GM13976 (cell line): ENCODE results near the gene OCRL.

ENCODE experiments used
- DNase-seq: peaks from one replicate; pipeline ENCODE4 v3.0.0; 2012; ENCODE audit warnings: low spot score
- CTCF ChIP-seq: IDR thresholded peaks from 2 replicates; pipeline ENCODE4 v1.5.1; 2012; ENCODE audit warnings: borderline replicate concordance, mild to moderate bottlenecking; ENCODE audit not compliant: insufficient read depth; ENCODE audit errors: extremely low read depth, missing control alignments, control extremely low read depth
- in situ Hi-C: fragments of 300-500 bp; cut with MboI; formaldehyde crosslinking; loops from one replicate; pipeline ENCODE4 v1.12.0; 2022; ENCODE audit warnings: low sequenced_read_pairs, mixed read lengths, inconsistent platforms; ENCODE audit not compliant: unreplicated experiment

Gene OCRL

DNA sequence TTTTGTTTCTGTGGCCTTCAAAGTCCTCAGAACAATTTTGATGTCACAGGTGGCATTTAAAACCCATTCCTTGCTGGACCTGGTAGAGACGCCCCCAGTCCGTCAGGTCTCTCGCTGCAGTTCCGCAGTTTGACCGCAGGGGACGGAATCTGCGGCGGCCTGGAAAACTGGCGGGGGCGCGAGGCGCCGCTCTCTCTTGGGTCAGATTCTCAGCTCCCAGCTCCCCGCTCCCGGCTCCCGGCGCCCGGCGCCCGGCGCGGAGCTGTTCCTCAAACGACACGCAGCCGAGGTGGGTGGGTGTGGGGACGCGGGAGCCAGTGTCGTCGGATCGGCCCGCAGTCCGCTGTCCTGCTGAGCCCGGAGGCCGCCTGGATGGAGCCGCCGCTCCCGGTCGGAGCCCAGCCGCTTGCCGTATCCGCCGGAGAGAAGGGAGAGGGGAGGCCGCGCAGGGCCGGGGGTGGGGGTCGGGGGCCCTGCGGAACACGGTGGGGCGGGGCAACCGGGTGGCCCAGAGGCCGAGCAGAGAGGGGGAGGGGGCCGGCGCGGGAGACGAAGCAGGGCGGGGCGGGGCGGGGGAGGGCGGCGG, at the start of gene OCRL:
Gene OCRL, plus strand, starts transcription at position 192 of the 586 bp plus-strand sequence. Its CDS starts 181 bp downstream, at position 373.
- in situ Hi-C loops = no loop called here
- DNase-seq = peak; percentile 77
- peak; percentile 63 for TF ChIP-seq CTCF

GRCh38 chrX:129490330-129490729, 49.7 kb upstream of the OCRL start:
- in situ Hi-C loops = no loop called here
- TF ChIP-seq CTCF = no peak
- DNase-seq = no peak

DNA sequence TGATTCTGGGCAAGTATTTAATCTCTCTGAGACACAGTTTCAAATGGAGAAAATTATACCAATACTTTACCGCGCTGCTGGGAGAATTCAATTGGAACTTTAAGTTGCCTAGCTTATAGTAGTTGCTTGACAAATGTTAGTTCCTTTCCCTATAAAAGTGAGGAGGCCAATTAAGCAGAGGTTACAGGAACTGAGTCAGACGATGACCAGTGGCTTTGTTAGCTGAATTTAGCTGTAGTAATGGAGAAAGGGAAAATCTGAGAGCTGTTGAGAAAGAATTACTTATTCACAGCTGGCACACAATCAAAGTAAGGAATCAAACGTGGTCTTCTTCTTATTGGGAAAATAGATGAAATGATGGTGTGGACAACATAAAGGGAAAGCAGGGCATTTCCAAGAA, 46.4 kb upstream of the OCRL start:
- DNase-seq = no peak
- in situ Hi-C loops = no loop called here
- no peak for TF ChIP-seq CTCF

- TF ChIP-seq CTCF = no peak
- in situ Hi-C loops = no loop called here
- no peak for DNase-seq
These were observed 45.2 kb upstream of the OCRL start for GRCh38 chrX:129494887-129495286.

GRCh38 chrX:129495900-129496299, 44.2 kb upstream of the OCRL start:
- in situ Hi-C loops = no loop called here
- no peak for TF ChIP-seq CTCF

DNA sequence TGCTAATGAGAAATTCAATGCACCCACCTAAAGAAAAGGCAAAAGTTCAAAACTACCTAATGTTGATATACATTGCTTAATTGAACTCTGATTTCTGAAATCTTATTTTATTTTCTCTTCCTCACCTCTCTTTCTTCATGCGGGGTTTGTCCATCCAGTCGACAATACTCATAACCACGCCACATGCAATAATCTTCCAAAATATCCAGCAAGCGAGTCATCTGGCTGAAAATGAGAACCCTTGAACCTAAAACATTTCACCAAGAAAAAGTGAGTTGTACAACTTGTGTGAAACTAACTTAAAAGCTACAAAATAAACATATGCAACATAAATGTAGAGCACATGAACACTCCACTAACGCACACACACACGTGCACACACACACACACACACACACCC, 43.4 kb upstream of the OCRL start:
- in situ Hi-C loops = no loop called here
- TF ChIP-seq CTCF = no peak
- DNase-seq = no peak

More at GRCh38 chrX:129495900-129496299, 44.2 kb upstream of the OCRL start:
- no peak for DNase-seq
